Measurements from ENCODE around the gene OPN5. TPM values are rescaled to one million over a fixed set of nuclear protein-coding genes. Genes with fewer than 3 reads are reported as not detected.

OPN5 gene
- total RNA-seq, 2 donors from 2014 or later, result not detected

DNA sequence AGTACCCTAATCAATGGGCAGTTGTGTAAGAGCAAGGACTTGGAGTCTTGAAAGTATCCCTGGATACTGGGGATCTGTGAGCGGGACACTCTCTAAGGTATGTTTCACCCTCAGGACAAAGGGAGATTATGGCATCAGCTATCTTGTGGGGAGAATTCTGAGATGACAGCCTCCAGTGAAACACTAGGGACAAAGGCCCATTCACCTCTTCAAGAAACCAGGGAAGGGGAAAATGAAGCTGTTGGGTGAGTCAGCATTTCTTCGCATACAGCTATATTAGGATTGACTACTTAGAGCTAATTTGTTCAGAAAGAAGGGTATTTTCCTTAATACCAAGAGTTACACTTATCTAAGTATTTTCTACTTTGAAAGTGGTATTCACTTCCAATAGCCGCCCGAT lies 35.9 kb downstream of the OPN5 start:
- Mint-ChIP-seq H3K9me3 (no peaks in the 10 kb centered on the region), H3K27me3 (peaks cover 51% of the 10 kb centered on the region)

GRCh38 chr6:47819461-47819860 lies 37.6 kb downstream of the OPN5 start:
- no peaks in the 10 kb centered on the region for H3K9me3 Mint-ChIP-seq
- H3K4me1 Mint-ChIP-seq, result no peaks in the 10 kb centered on the region
- no peak overlapping the region for H3K4me3 Mint-ChIP-seq
- H3K36me3 Mint-ChIP-seq (ENCODE audit: low read depth), result no peaks in the 10 kb centered on the region
- H3K27ac Mint-ChIP-seq, result no peak overlapping the region
- peaks cover 43% of the 10 kb centered on the region for H3K27me3 Mint-ChIP-seq
- ATAC-seq (replicated peaks), result no peak

More for the DNA sequence above, 35.9 kb downstream of the OPN5 start:
- H3K27ac Mint-ChIP-seq, result no peak overlapping the region
- no peaks in the 10 kb centered on the region for H3K4me1 Mint-ChIP-seq
- no peak for ATAC-seq (replicated peaks)
- H3K36me3 Mint-ChIP-seq (ENCODE audit: low read depth), result no peaks in the 10 kb centered on the region
- no peak overlapping the region for H3K4me3 Mint-ChIP-seq

GRCh38 chr6:47822856-47823554 lies 41.2 kb downstream of the OPN5 start:
- Mint-ChIP-seq H3K9me3 (no peaks in the 10 kb centered on the region), H3K27ac (no peak overlapping the region), H3K27me3 (peaks cover 35% of the 10 kb centered on the region), H3K4me3 (no peak overlapping the region), H3K36me3 (ENCODE audit: low read depth) (no peaks in the 10 kb centered on the region), H3K4me1 (no peaks in the 10 kb centered on the region)
- ATAC-seq (replicated peaks), result no peak

GRCh38 chr6:47832386-47833100 lies 50.7 kb downstream of the OPN5 start:
- H3K27ac Mint-ChIP-seq, result no peak overlapping the region
- H3K4me3 Mint-ChIP-seq, result no peak overlapping the region
- ATAC-seq (replicated peaks), result no peak
- H3K27me3 Mint-ChIP-seq, result peaks cover 7% of the 10 kb centered on the region
- no peaks in the 10 kb centered on the region for H3K9me3 Mint-ChIP-seq
- no peaks in the 10 kb centered on the region for H3K36me3 Mint-ChIP-seq (ENCODE audit: low read depth)
- H3K4me1 Mint-ChIP-seq, result no peaks in the 10 kb centered on the region

- Mint-ChIP-seq H3K27me3 (peaks cover 12% of the 10 kb centered on the region), H3K4me1 (no peaks in the 10 kb centered on the region), H3K4me3 (no peak overlapping the region), H3K27ac (no peak overlapping the region), H3K9me3 (no peaks in the 10 kb centered on the region), H3K36me3 (ENCODE audit: low read depth) (no peaks in the 10 kb centered on the region)
- ATAC-seq (replicated peaks), result no peak
Observed at GRCh38 chr6:47834196-47834595, 52.4 kb downstream of the OPN5 start.

DNA sequence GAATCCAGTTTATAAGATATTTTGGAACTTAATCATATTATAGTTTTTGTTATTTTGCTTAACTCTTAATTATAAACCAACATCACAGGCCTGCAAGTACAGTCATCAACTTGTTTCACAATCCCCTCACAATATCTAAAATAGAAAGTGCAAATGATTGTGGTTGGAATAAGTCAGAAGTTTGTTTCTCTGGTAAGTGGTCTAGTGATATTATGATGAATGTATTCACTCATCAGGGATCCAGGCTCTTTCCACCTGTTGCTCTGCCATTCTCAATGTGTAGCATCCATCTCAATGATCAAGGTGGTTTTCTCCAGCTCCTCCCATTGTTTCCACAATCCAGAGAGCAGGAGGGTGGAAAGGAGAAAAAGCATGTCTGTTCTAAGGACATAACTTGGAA lies 54.2 kb downstream of the OPN5 start:
- H3K4me1 Mint-ChIP-seq, result no peaks in the 10 kb centered on the region
- H3K27ac Mint-ChIP-seq, result no peak overlapping the region
- H3K4me3 Mint-ChIP-seq, result no peak overlapping the region
- H3K9me3 Mint-ChIP-seq, result no peaks in the 10 kb centered on the region
- no peak for ATAC-seq (replicated peaks)
- peaks cover 12% of the 10 kb centered on the region for H3K27me3 Mint-ChIP-seq
- no peaks in the 10 kb centered on the region for H3K36me3 Mint-ChIP-seq (ENCODE audit: low read depth)

DNA sequence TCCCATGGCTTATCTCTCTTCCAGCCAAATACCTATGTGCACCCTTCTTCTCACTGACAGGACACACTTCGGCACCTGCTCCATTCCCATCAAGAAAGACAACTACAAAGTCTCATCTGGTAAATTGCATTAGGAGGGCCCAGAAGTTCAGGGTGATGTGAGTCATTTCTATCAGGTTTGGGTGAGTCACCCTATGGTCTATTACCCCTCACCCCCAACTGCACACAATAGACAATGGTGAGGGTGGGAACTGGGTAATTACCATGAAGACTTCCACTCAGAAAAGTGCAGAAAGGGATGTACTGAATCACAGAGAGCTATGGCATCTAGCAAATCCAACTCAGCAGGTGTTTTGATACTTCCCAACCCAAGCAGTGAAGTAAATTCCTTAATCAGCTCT lies 54.8 kb downstream of the OPN5 start:
- Mint-ChIP-seq H3K4me1 (no peaks in the 10 kb centered on the region), H3K4me3 (no peak overlapping the region), H3K27me3 (peaks cover 12% of the 10 kb centered on the region), H3K9me3 (no peaks in the 10 kb centered on the region), H3K36me3 (ENCODE audit: low read depth) (no peaks in the 10 kb centered on the region), H3K27ac (no peak overlapping the region)
- peak; percentile 21 for ATAC-seq (replicated peaks)

DNA sequence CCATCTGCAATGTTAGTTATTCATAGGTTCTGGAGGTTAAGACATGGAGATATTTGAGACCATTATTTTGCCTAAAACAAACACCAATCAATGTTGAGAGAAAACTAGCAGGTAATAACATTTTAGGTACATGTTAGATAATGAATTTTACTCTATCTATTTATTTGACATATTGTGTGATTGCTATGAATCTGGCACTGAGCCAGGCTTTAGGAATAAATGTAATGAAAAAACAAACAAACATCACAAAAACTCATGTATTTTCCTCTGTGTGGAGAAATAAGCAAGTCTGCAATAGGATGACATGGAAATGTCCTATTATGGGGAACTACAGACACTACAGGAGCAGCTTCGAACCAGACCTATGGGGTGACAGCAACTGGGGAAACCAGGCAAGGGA lies 57.8 kb downstream of the OPN5 start:
- no peaks in the 10 kb centered on the region for H3K4me1 Mint-ChIP-seq
- ATAC-seq (replicated peaks), result no peak
- H3K27me3 Mint-ChIP-seq, result peaks cover 12% of the 10 kb centered on the region
- H3K27ac Mint-ChIP-seq, result no peak overlapping the region
- no peak overlapping the region for H3K4me3 Mint-ChIP-seq
- H3K9me3 Mint-ChIP-seq, result no peaks in the 10 kb centered on the region
- H3K36me3 Mint-ChIP-seq (ENCODE audit: low read depth), result no peaks in the 10 kb centered on the region

DNA sequence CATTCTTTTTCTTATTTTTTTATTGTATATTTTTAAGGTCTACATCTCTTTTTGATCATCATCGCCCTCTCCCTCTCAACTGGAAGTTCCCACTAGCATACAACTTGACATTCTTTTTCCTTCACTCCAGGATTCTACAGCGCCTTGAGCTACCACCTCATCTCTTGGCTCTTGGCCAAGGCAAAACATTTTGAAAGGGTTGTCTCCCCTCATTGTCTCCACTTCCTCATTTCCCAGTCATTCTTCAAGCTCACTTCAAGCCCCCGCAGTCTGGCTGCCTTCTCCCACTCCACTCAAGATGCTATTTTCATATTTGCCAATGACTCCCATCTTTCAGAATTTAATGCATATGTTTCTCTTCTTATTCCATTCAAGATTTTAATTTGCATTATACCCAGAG lies 63.0 kb downstream of the OPN5 start:
- Mint-ChIP-seq H3K27me3 (peaks cover 9% of the 10 kb centered on the region), H3K9me3 (peaks cover 3% of the 10 kb centered on the region), H3K4me3 (no peak overlapping the region), H3K27ac (no peak overlapping the region), H3K36me3 (ENCODE audit: low read depth) (no peaks in the 10 kb centered on the region), H3K4me1 (no peaks in the 10 kb centered on the region)
- ATAC-seq (replicated peaks), result no peak

DNA sequence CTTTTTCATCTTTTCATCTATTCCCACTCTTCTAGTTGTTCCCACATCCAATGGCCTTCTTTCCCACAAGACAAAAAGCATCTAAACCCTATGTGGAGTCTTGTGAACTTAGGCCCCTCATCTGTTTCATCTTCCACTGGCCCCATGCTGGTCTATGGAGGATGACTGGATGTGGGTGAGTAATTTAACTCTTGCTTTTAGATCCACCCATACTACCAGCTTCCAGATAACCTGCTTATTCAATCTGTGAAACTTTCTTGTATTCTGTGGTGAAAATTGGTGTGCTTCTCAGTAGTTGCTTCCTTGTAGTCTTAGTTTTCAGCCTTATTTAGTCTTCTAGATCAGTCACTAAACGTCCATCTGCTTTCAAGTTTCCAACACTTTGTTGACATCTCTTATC lies 64.9 kb downstream of the OPN5 start:
- Mint-ChIP-seq H3K27me3 (peaks cover 8% of the 10 kb centered on the region), H3K27ac (no peak overlapping the region), H3K36me3 (ENCODE audit: low read depth) (no peaks in the 10 kb centered on the region), H3K4me3 (no peak overlapping the region), H3K9me3 (peaks cover 3% of the 10 kb centered on the region), H3K4me1 (no peaks in the 10 kb centered on the region)
- ATAC-seq (replicated peaks), result no peak

- Mint-ChIP-seq H3K4me3 (no peak overlapping the region), H3K27ac (no peak overlapping the region), H3K27me3 (peaks cover 16% of the 10 kb centered on the region), H3K4me1 (no peaks in the 10 kb centered on the region), H3K36me3 (ENCODE audit: low read depth) (no peaks in the 10 kb centered on the region), H3K9me3 (peaks cover 3% of the 10 kb centered on the region)
- no peak for ATAC-seq (replicated peaks)
Observed at GRCh38 chr6:47851091-47851490, 69.3 kb downstream of the OPN5 start.

DNA sequence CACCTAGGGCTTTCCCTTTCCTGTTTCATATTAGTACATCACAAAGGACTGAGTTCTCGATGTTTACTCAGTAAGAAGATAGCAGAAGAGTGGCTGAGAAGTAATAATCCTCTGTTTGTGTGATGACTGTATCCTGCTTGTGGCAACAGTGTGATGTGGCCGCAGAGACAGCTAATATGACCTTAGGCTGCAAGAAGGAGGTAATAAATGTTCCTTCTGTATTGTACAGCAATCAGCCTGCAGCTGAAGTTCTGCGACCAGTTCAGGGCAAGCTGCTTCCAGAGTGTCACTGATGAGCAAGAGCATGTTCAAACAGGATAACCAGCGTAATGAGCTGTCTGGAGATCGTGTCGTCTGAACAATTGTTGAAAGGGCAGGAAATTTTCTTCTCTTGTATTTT lies 70.9 kb downstream of the OPN5 start:
- H3K27me3 Mint-ChIP-seq, result peaks cover 16% of the 10 kb centered on the region
- no peak overlapping the region for H3K4me3 Mint-ChIP-seq
- no peak for ATAC-seq (replicated peaks)
- no peaks in the 10 kb centered on the region for H3K9me3 Mint-ChIP-seq
- H3K36me3 Mint-ChIP-seq (ENCODE audit: low read depth), result no peaks in the 10 kb centered on the region
- no peaks in the 10 kb centered on the region for H3K4me1 Mint-ChIP-seq
- no peak overlapping the region for H3K27ac Mint-ChIP-seq

DNA sequence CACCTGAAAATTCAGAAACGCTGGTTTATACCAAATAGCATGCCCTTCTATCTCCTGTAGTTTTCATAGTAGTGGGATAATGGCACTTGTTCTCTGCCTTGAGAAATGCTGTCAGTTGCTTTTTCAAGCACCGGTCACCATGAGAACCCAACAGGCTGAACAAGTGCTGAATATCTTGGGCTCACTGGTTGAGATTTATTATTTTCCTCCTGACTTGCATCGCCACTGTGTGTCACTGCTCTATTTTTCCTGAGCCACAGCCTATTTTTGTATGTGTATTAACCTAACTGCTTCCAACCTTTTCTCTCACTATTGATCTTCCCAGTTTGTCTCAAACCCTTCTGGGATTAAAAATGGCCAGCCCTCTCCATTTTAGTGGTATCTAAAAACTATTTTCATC lies 71.9 kb downstream of the OPN5 start:
- H3K27ac Mint-ChIP-seq, result no peak overlapping the region
- H3K9me3 Mint-ChIP-seq, result no peaks in the 10 kb centered on the region
- no peaks in the 10 kb centered on the region for H3K36me3 Mint-ChIP-seq (ENCODE audit: low read depth)
- H3K27me3 Mint-ChIP-seq, result peaks cover 16% of the 10 kb centered on the region
- no peak overlapping the region for H3K4me3 Mint-ChIP-seq
- no peak for ATAC-seq (replicated peaks)
- H3K4me1 Mint-ChIP-seq, result no peaks in the 10 kb centered on the region

GRCh38 chr6:47854971-47855370 lies 73.1 kb downstream of the OPN5 start:
- Mint-ChIP-seq H3K27me3 (peaks cover 16% of the 10 kb centered on the region), H3K36me3 (ENCODE audit: low read depth) (no peaks in the 10 kb centered on the region), H3K9me3 (no peaks in the 10 kb centered on the region), H3K27ac (no peak overlapping the region), H3K4me1 (no peaks in the 10 kb centered on the region), H3K4me3 (no peak overlapping the region)
- no peak for ATAC-seq (replicated peaks)

- Mint-ChIP-seq H3K27ac (no peak overlapping the region), H3K9me3 (no peaks in the 10 kb centered on the region), H3K36me3 (ENCODE audit: low read depth) (no peaks in the 10 kb centered on the region), H3K27me3 (peaks cover 11% of the 10 kb centered on the region), H3K4me3 (no peak overlapping the region), H3K4me1 (no peaks in the 10 kb centered on the region)
- ATAC-seq (replicated peaks), result no peak
Observed at GRCh38 chr6:47859175-47859574, 77.3 kb downstream of the OPN5 start.

Data from activated T-helper 17 cell treated with anti-CD3 and anti-CD28 coated beads, Interleukin-2, amount 50 U/mL, for 72 hours (primary cell).